CD4-positive, alpha-beta T cell treated with Interleukin-15 for 4 hours (primary cell): ENCODE measurements around the gene HMCN1.

Source experiments
- DNase-seq: peaks from one replicate; pipeline ENCODE4 v3.0.0-alpha.2; 2020; ENCODE audit warnings: low spot score

HMCN1 gene

DNA sequence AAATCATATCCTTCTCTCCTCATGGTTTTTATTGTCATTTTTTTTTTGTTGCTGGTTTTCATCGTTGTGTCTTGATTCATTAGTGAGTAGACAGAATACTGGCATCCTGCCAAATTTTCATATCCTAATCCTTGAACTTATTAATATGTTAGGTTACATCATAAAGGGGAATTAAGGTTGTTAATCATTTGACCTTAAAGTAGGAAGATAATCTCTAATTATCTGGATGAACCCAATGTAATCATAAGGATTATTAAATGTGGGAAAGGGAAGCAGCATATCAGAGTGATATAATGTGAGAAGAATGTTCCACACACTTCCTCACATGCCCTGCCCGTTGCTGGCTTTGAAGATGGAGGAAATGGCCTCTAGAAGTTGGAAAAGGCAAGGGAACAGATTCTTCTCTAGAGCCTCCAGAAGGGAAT lies 299.7 kb downstream of the HMCN1 start:
- no peak for DNase-seq

DNA sequence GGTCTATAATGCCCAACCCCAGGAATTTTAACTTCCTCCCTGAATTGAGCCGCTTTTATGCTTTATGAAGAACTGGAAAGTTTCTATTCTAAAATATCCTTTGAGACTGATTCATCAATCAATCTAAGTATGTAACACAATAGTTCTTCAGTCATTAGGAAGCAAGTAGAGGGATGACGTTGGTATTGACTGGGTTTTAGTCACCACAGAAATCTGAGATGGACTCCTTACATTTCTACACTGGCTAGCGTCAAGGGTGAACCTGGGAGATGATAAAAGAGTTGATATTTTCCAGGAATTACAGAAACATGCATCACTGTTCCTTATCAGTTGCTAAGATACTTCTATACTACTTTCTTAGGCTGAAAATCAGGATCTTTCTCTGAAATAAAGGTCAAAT lies 308.0 kb downstream of the HMCN1 start:
- DNase-seq: no peak

GRCh38 chr1:186043296-186043695 lies 309.1 kb downstream of the HMCN1 start:
- no peak for DNase-seq

DNA sequence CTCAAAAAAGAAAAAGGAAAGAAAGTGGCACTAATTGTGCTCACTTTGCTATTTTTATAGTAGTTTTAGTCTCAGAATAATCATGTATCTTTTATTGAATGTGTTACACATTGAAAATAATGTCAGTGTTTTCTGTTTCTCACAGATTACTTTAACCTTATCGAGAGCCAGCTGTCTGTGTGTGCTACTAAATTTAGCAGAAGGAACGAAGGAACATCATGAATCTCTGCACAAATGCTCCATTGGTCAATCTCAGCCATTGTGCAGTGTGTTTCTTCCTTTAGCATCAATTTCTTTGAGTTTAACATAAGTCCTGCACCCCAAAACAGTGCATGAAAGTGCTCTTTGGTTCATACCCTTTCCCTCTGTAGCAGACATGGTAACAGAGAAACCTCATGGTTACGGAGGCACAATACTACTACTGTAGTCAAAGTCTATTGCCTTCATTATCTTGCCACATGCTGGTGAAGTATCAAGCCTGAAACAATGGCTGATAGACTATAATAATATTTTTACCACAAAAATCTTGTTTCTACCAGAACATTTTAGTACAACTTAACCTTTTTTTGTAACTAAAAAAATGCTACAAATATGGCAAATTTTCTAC lies 310.0 kb downstream of the HMCN1 start:
- no peak for DNase-seq

- no peak for DNase-seq
Observed at GRCh38 chr1:186046437-186047211, 312.4 kb downstream of the HMCN1 start.

DNA sequence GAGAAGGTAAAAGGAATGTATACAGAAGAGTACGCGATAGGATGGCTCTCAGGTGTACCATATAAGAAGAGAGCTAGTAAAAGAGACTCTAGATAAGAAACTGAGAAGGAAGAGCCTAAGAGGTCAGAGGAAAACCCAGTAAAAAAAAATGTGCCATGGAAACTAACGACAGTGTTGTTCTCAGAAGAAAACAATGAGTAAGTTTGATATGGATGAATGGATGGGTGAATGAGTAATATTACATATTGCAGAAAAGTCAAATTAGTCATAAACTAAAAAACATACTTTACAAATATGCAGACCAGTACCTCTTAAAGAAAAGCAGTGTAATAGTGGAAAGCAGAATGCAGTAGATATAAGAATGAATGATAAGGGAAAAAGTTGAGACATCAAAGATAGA lies 316.2 kb downstream of the HMCN1 start:
- DNase-seq: no peak

DNA sequence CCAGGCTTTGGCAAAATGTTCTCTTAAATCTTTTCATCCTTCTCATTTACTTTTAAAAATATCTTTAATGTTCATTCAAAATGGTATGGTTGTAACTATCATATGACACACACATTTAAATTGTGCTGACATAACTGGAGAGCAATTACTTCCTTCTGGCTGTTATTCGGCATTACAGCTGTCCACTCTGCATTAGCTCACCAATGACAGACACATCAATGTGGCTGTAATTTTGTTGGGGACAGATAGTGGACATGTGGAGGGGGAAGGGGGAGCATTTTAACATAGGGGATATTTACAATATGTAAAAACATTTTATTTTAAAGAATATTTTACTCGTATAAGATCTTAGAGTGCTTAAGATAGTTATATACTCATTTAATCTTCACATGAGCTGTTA lies 319.8 kb downstream of the HMCN1 start:
- no peak for DNase-seq

- DNase-seq: no peak
Observed at GRCh38 chr1:186054932-186055331, 320.7 kb downstream of the HMCN1 start.

- DNase-seq: no peak
Observed at GRCh38 chr1:186055846-186056245, 321.7 kb downstream of the HMCN1 start.

DNA sequence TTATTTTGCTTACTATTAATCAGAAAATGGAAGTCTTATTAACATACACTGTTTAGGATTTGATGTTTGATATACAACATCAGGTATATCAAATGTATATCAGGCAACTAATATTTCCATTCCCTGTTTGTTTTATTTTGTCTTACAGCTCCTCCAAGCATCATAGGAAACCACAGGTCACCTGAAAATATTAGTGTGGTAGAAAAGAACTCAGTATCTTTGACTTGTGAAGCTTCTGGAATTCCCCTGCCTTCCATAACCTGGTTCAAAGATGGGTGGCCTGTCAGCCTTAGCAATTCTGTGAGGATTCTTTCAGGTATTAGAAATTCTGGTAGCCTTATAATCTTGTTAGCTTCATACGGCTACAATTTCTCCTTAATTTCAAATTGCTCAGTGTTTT lies 322.9 kb downstream of the HMCN1 start:
- no peak for DNase-seq

DNA sequence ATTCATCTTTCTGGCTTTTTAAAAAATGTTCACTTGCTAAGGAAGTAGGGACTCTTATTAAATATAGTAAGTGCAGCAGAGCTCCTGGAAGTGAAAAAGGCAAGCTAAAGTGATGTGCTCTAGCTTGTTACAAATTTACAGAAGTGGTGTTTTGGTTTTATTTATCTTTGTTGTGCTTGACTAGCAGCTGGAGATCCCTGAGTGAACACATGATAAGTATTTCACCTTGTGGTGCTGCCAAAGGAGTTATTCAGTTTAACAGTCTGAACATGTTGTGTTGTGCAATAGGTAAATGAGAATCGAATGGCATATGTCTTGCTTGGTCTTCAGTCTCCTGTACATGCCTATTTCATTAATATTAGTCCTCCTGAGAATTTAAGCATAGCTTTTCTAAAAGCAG lies 325.1 kb downstream of the HMCN1 start:
- DNase-seq: no peak

DNA sequence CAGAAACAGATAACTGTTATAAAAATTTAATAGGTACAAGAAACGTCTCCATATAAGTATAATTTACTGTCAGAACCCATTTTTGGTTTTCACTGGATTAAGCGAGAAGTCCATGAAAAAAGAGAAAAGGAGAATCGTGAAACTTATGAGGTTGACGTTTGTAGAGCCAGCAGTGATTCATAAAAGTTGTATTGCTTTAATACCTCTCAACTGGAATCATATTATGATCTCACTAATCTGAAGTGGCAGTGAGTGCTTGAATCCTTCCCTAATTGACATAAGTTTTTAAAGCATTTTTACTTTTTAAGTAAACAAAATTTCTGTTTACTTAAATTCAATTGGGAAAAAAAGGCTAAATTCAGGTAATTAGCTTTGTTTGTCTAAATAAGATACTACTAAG lies 325.6 kb downstream of the HMCN1 start:
- DNase-seq: no peak

- no peak for DNase-seq
Observed at GRCh38 chr1:186060226-186060625, 326.0 kb downstream of the HMCN1 start.

GRCh38 chr1:186063091-186063657 lies 329.0 kb downstream of the HMCN1 start:
- DNase-seq: no peak

DNA sequence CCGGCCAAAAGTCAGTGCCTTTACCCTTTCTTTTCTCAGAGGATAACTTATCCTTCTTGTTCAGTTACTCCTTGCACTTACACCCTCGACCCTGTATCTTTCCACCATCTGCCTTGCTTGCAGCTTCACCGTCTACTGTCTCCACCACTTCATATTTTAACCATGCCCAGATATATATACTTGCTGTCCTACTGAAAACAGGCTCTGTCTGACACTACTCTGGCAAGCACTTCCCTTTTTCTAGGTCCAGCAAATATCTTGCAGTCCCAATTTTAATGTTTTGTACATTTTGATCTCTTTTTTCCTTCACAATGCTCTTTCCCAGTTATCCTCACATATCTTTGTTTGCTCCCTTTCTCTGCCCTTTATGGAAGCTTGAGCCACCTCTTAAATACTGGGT lies 332.2 kb downstream of the HMCN1 start:
- DNase-seq: no peak

GRCh38 chr1:186073697-186074096 lies 339.5 kb downstream of the HMCN1 start:
- no peak for DNase-seq

DNA sequence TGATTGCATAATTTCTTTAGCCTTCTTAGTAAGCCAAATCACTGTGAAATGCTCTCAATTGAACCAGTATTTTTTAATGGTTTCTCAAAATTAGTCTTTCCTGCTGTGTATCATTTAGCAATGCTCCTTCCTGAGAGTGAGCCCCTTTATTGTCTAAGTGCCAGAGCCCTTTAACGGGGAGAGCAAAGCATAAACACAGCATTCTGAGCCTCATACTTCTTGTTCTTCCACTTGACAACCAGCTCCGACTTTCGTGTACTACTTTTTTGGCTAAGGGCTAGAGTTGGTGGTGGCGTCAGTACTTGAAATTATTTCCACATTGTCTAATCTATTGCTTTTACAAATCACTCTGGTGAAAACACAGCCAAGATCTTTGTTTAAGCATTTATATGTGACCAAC lies 341.8 kb downstream of the HMCN1 start:
- no peak for DNase-seq

- no peak for DNase-seq
Observed at GRCh38 chr1:186078245-186078644, 344.1 kb downstream of the HMCN1 start.

DNA sequence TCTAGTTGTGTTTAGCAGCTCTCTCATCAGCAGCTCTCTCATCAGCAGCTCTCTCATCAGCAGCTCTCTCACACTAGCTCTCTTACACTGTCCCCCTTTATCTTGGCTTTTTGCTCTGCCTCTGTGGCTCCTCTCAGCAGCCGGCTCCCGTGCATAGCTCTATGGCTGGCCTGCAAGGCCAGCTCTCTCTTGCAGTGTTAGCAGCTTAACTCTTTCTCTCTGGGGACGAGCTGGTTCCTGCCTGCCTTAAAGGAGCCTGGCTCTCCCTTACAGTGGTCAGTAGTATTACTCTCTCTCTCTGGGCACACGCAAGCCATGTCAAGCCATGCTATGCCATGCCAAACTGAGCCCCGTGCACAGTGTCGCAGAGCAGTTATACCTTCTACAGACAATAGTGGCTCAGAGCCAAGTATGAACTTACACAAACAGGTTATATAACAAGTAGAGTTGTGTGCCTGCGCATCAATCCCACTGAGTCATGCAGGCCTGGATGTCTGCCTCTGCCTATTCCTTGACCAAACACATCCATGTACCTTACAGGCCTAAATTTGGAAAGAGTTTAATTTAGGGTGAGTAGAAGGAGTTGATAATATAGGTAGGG lies 345.0 kb downstream of the HMCN1 start:
- no peak for DNase-seq

DNA sequence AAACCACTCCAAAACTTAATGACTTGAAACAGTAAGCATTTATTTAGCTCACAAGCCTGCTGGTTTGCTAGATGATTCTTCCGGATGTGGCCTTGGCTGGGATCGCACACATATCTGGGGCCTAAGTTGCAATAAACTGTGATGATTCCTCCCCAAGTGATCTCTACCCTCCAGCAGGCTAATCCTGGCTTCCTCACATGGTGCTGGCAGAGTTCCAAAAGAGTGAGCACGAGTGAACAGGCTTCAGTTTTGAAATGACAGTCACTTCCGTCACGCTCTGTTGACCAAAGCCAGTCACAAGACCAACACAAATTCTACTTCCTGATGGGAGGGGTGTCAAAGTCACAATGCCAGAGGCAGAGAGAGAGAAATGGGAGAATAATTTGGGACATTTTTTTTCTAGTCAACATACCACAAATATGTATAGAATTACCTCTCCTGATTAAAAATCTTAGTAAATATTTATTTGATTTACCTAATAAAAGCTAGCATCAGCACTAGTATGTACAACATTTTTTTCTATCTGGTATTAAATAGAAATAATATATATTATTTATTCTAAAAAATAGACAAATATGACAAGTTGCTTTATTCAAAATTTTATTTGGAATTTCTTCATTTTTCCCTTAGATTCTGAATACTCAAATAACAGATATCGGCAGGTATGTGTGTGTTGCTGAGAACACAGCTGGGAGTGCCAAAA lies 348.2 kb downstream of the HMCN1 start:
- DNase-seq: peak; percentile 2

- no peak for DNase-seq
Observed at GRCh38 chr1:186086583-186086982, 352.4 kb downstream of the HMCN1 start.

- no peak for DNase-seq
Observed at GRCh38 chr1:186089940-186090339, 355.7 kb downstream of the HMCN1 start.
